HepG2 (cell line): ENCODE results near the gene CEBPG. TPM values are rescaled to one million over a fixed set of nuclear protein-coding genes. Genes with fewer than 3 reads are reported as not detected.
A peak's percentile ranks its signal among the peaks of the same experiment; 100 is the strongest.

ENCODE experiments used
- ADNP ChIP-seq: sonication (generic); formaldehyde crosslinking; IDR thresholded peaks from 2 replicates; pipeline ENCODE4 v1.4.0; 2020; ENCODE audit warnings: missing genetic modification reagents
- CENPT ChIP-seq: sonication (generic); formaldehyde crosslinking; IDR thresholded peaks from 2 replicates; pipeline ENCODE4 v1.8.0; 2022; ENCODE audit warnings: low read depth, mild to moderate bottlenecking, moderate library complexity, missing genetic modification reagents
- FOXO1 ChIP-seq: sonication (generic); formaldehyde crosslinking; IDR thresholded peaks from 2 replicates; pipeline ENCODE4 v1.4.0; 2020; ENCODE audit warnings: missing genetic modification reagents
- PAF1 ChIP-seq: IDR thresholded peaks from 2 replicates; pipeline ENCODE4 v1.6.1; 2016; ENCODE audit warnings: missing genetic modification reagents, missing compliant biosample characterization
- PHF21A ChIP-seq: sonication (generic); formaldehyde crosslinking; IDR thresholded peaks from 2 replicates; pipeline ENCODE4 v1.5.0; 2020; ENCODE audit warnings: mild to moderate bottlenecking, missing genetic modification reagents
- PLRG1 ChIP-seq: fragments of 450-650 bp; conservative IDR thresholded peaks from 2 replicates; pipeline ENCODE4 v1.6.1; 2016
- PREB ChIP-seq: sonication (generic); formaldehyde crosslinking; IDR thresholded peaks from 2 replicates; pipeline ENCODE4 v1.4.0; 2020; ENCODE audit warnings: missing genetic modification reagents
- TBX3 ChIP-seq: fragments of 450-650 bp; IDR thresholded peaks from 2 replicates; pipeline ENCODE4 v1.6.1; 2017; ENCODE audit warnings: antibody characterized with exemption, mild to moderate bottlenecking, inconsistent platforms, borderline replicate concordance
- TCF7L2 ChIP-seq: IDR thresholded peaks from 2 replicates; pipeline ENCODE4 v1.6.1; 2011; ENCODE audit warnings: mild to moderate bottlenecking, low read depth, low read length, moderate library complexity
- ZBTB25 ChIP-seq: IDR thresholded peaks from 2 replicates; pipeline ENCODE4 v1.6.1; 2018; ENCODE audit warnings: missing genetic modification reagents
- ZFP36L1 ChIP-seq: sonication (generic); formaldehyde crosslinking; IDR thresholded peaks from 2 replicates; pipeline ENCODE4 v1.8.0; 2022; ENCODE audit warnings: mild to moderate bottlenecking, missing genetic modification reagents, moderate library complexity
- ZMAT3 ChIP-seq: sonication (generic); formaldehyde crosslinking; conservative IDR thresholded peaks from 2 replicates; pipeline ENCODE4 v1.7.0; 2021; ENCODE audit warnings: missing genetic modification reagents
- ZNF3 ChIP-seq: IDR thresholded peaks from 2 replicates; pipeline ENCODE4 v1.7.0; 2017; ENCODE audit warnings: inconsistent platforms
- ZNF441 ChIP-seq: sonication (generic); formaldehyde crosslinking; IDR thresholded peaks from 2 replicates; pipeline ENCODE4 v1.7.0; 2021; ENCODE audit warnings: missing genetic modification reagents, borderline replicate concordance
- ZNF484 ChIP-seq: sonication (generic); formaldehyde crosslinking; IDR thresholded peaks from 2 replicates; pipeline ENCODE4 v1.5.1; 2020; ENCODE audit warnings: mild to moderate bottlenecking, low read depth, missing genetic modification reagents, borderline replicate concordance
- ZNF607 ChIP-seq: sonication (generic); formaldehyde crosslinking; IDR thresholded peaks from 2 replicates; pipeline ENCODE4 v1.5.1; 2020; ENCODE audit warnings: missing genetic modification reagents, mild to moderate bottlenecking, borderline replicate concordance
- ZNF761 ChIP-seq: sonication (generic); formaldehyde crosslinking; conservative IDR thresholded peaks from 2 replicates; pipeline ENCODE4 v1.4.0; 2020; ENCODE audit warnings: mild to moderate bottlenecking, missing genetic modification reagents
- polyA plus RNA-seq, 8 experiments: library from polyadenylated mRNA; depleted of rRNA in 3 of 8; stranded (reverse) in 7 of 8; unstranded in 1 of 8; fragments of >200 nt; fragmentation: Illumina TruSeq in 4 of 8; extraction: Trizol in 4 of 8; gene quantifications; 2 replicates each; pipeline versions ENCODE4 v1.2.1 to v1.2.3, GENCODE V29; 2011 to 2016; ENCODE audit warnings: low read depth in 4 of 8, missing spikeins in 1 of 8, mixed read lengths in 1 of 8; ENCODE audit not compliant: insufficient read depth in 1 of 8
- total RNA-seq, 5 experiments: library from RNA; depleted of rRNA; stranded (reverse); fragments of >200 nt; fragmentation: Illumina TruSeq; extraction: Trizol; gene quantifications; 2 replicates each; pipeline ENCODE4 v1.2.3, GENCODE V29; 2016; ENCODE audit warnings: low read depth in 1 of 5
- TF ChIP-seq, protein P1 (sequence below): sonication (generic); formaldehyde crosslinking; IDR thresholded peaks from 2 replicates; pipeline ENCODE4 v1.4.0; 2020; ENCODE audit warnings: missing genetic modification reagents, mild to moderate bottlenecking, borderline replicate concordance
- TF ChIP-seq, protein P2 (sequence below): sonication (generic); formaldehyde crosslinking; IDR thresholded peaks from 2 replicates; pipeline ENCODE4 v1.4.0; 2020; ENCODE audit warnings: mild to moderate bottlenecking, missing genetic modification reagents
- TF ChIP-seq, protein P3 (sequence below): sonication (generic); formaldehyde crosslinking; conservative IDR thresholded peaks from 2 replicates; pipeline ENCODE4 v1.5.0; 2020; ENCODE audit warnings: missing genetic modification reagents

Gene CEBPG
- total and polyA plus RNA-seq, 2 of the 13 experiments (the other 11 are each of a cell fraction or from before 2014, with no cell fraction given): 25.7 to 34.3 TPM

DNA sequence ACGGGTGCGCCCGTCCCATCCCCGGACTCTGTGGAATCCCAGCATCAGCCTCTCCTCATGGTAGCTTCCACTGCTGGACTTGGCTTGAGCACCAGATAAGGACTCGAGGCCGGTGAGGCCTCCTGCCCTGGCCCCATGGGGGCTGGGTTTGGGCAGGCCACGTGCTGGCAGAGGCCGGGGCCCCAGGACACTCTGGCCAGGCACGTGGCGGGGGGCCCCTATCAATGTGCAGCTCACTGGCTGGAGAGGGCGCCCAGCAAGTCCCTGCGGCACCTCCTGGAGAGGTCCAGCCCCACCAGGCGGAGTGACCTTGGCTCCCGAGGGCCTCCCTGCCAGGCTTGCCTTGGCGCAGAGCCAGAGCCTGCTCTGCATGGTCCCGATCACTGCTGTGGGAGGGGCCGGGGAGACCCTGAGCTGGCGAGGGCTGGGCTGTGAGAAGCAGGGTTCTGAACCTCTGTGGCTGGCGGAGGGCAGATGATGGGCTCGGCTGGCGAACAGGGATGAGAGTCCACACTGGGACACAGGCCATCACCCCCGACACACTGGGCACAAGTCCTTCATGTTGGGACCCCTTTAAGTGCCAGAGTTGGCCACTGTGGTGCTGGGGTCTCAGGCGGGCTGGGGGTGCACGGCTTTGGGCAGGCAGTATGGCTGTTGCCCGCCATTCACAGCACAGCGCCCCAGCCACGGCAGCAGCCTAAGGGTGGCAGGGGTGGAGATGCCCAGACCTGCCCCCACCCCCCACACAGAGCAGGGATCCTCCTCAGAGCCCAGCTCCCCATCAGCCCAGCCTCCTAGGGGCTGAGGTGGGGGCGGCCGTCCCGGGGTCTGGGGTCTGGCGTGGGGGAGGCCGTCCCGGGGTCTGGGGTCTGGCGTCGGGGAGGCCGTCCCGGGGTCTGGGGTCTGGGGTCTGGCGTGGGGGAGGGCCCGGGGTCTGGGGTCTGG lies 19.1 kb downstream of the CEBPG start (continued):
- TF ChIP-seq ZNF761 (CRISPR knock-in tag): peak; percentile 99
- TF ChIP-seq PLRG1: no peak
- peak; percentile 83 for TF ChIP-seq ZNF3 (CRISPR knock-in tag)
- TF ChIP-seq CENPT: peak; percentile 89; the same call in 1 of the 2 replicates
- TF ChIP-seq ZNF484 (CRISPR knock-in tag): peak; percentile 98
- no peak for TF ChIP-seq PAF1 (CRISPR knock-in tag)
- peak; percentile 99 for TF ChIP-seq PHF21A (CRISPR knock-in tag)
- TF ChIP-seq, protein P1, sequence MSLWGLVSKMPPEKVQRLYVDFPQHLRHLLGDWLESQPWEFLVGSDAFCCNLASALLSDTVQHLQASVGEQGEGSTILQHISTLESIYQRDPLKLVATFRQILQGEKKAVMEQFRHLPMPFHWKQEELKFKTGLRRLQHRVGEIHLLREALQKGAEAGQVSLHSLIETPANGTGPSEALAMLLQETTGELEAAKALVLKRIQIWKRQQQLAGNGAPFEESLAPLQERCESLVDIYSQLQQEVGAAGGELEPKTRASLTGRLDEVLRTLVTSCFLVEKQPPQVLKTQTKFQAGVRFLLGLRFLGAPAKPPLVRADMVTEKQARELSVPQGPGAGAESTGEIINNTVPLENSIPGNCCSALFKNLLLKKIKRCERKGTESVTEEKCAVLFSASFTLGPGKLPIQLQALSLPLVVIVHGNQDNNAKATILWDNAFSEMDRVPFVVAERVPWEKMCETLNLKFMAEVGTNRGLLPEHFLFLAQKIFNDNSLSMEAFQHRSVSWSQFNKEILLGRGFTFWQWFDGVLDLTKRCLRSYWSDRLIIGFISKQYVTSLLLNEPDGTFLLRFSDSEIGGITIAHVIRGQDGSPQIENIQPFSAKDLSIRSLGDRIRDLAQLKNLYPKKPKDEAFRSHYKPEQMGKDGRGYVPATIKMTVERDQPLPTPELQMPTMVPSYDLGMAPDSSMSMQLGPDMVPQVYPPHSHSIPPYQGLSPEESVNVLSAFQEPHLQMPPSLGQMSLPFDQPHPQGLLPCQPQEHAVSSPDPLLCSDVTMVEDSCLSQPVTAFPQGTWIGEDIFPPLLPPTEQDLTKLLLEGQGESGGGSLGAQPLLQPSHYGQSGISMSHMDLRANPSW (CRISPR knock-in tag): peak; percentile 93; the same call in 1 of the 2 replicates
- peak; percentile 95 for TF ChIP-seq ZNF441
- TF ChIP-seq, protein P2, sequence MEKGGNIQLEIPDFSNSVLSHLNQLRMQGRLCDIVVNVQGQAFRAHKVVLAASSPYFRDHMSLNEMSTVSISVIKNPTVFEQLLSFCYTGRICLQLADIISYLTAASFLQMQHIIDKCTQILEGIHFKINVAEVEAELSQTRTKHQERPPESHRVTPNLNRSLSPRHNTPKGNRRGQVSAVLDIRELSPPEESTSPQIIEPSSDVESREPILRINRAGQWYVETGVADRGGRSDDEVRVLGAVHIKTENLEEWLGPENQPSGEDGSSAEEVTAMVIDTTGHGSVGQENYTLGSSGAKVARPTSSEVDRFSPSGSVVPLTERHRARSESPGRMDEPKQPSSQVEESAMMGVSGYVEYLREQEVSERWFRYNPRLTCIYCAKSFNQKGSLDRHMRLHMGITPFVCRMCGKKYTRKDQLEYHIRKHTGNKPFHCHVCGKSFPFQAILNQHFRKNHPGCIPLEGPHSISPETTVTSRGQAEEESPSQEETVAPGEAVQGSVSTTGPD (CRISPR knock-in tag): peak; percentile 98
- peak; percentile 99 for TF ChIP-seq PREB
- TF ChIP-seq ZBTB25 (CRISPR knock-in tag): peak; percentile 98
- TF ChIP-seq ZFP36L1 (CRISPR knock-in tag): peak; percentile 100
- TF ChIP-seq FOXO1 (CRISPR knock-in tag): peak; percentile 74
- TF ChIP-seq ZNF607 (CRISPR knock-in tag): peak; percentile 100
- no peak for TF ChIP-seq TCF7L2
- TF ChIP-seq, protein P3, sequence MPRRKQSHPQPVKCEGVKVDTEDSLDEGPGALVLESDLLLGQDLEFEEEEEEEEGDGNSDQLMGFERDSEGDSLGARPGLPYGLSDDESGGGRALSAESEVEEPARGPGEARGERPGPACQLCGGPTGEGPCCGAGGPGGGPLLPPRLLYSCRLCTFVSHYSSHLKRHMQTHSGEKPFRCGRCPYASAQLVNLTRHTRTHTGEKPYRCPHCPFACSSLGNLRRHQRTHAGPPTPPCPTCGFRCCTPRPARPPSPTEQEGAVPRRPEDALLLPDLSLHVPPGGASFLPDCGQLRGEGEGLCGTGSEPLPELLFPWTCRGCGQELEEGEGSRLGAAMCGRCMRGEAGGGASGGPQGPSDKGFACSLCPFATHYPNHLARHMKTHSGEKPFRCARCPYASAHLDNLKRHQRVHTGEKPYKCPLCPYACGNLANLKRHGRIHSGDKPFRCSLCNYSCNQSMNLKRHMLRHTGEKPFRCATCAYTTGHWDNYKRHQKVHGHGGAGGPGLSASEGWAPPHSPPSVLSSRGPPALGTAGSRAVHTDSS: no peak
- peak; percentile 100 for TF ChIP-seq ZMAT3
- peak; percentile 74 for TF ChIP-seq ADNP
- TF ChIP-seq TBX3: peak; percentile 43; the same call in 1 of the 2 replicates
